Measurements from ENCODE around the gene SMPD3.

DNA sequence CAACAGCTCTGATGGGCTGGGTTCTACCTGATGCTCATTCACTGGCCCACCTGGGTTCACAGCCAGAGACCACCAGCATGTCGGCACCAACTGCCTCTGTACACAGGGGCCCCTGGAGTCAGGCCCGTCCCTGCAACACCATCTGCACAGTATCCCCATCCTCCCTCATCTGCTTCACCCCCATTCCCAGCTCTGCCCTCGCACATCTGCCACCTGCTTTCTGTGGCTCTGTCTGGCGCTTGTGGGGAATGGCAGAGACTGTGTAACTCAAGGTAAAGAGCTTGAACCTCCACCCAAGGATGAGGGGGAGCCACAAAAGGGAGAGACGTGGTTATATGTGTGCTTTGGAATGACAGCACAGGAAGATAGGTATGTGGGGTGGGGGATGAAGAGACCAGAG, 27.2 kb downstream of the SMPD3 start:
- TF ChIP-seq CTCF (IDR thresholded peaks at IDR 0.05), result no peak
- TF ChIP-seq ZFX (IDR thresholded peaks at IDR 0.05; ENCODE audit: borderline replicate concordance), result no peak

Measured in 22Rv1 (cell line).